Tibial artery (tissue), 4 donors: ENCODE results near the gene LRIG1.

Source experiments
- DNase-seq, 2 donors: peaks; one replicate each; pipeline ENCODE4 v3.0.0-alpha.2; 2019
- H3K27ac ChIP-seq, 2 donors: fragments of 200-600 bp; sonication (generic) in 1 of 2; 1 replicate in 1 of 2; 2 replicates in 1 of 2; pipeline ENCODE4 v1.5.1; 2018 to 2019; ENCODE audit warnings: mild to moderate bottlenecking in 1 of 2
- H3K27me3 ChIP-seq, 2 donors: fragments of 200-600 bp; sonication (generic) in 1 of 2; one replicate each; pipeline versions ENCODE4 v1.5.1 to v1.6.0; 2016 to 2019
- H3K36me3 ChIP-seq, 3 donors: fragments of 200-600 bp; sonication (generic) in 2 of 3; one replicate each; pipeline ENCODE4 v1.5.1; 2016 to 2019; ENCODE audit warnings: mild to moderate bottlenecking in 2 of 3
- H3K4me1 ChIP-seq, 4 donors: fragments of 200-600 bp; sonication (generic) in 2 of 4; 1 replicate in 3 of 4; 2 replicates in 1 of 4; pipeline ENCODE4 v1.5.1; 2016 to 2019
- H3K4me3 ChIP-seq, 2 donors: fragments of 200-600 bp; sonication (generic) in 1 of 2; 1 replicate in 1 of 2; 2 replicates in 1 of 2; pipeline ENCODE4 v1.5.1; 2018 to 2019; ENCODE audit warnings: mild to moderate bottlenecking in 2 of 2
- H3K9me3 ChIP-seq, 3 donors: fragments of 200-600 bp; sonication (generic) in 1 of 3; one replicate each; pipeline ENCODE4 v1.5.1; 2016 to 2019
- CTCF ChIP-seq, 2 experiments: fragments of 200-600 bp in 1 of 2; fragments of 450-650 bp in 1 of 2; IDR thresholded peaks; one replicate each; pipeline ENCODE4 v1.5.1; 2017 to 2019; ENCODE audit warnings: antibody characterized with exemption in 2 of 2, mild to moderate bottlenecking in 1 of 2, moderate library complexity in 1 of 2
- intact Hi-C: fragments of 100-400 bp; cut with DNase I; formaldehyde crosslinking; loops from one replicate; pipeline ENCODE4 v1.15.0; 2023; ENCODE audit warnings: low total_unique reads

The LRIG1 gene

GRCh38 chr3:66463730-66464511, 36.9 kb downstream of the LRIG1 start:
- peak overlapping the region; percentile 49 to 53 for H3K27ac ChIP-seq
- no peaks in the 10 kb centered on the region for H3K9me3 ChIP-seq
- H3K27me3 ChIP-seq, result no peaks in the 10 kb centered on the region
- peaks cover 0 to 75% (median 33%) of the 10 kb centered on the region in 4 donors for H3K4me1 ChIP-seq
- intact Hi-C loops, result no loop called here
- no peak for DNase-seq
- TF ChIP-seq CTCF (IDR thresholded peaks at IDR 0.05), result no peak
- H3K36me3 ChIP-seq, result peaks cover 0 to 27% (median 4%) of the 10 kb centered on the region in 3 donors
- H3K4me3 ChIP-seq, result no peak overlapping the region

GRCh38 chr3:66463054-66463631, 37.7 kb downstream of the LRIG1 start:
- no peak for DNase-seq
- intact Hi-C loops, result no loop called here
- Histone ChIP-seq H3K27ac (peak overlapping the region; percentile 49 to 53), H3K4me3 (no peak overlapping the region), H3K9me3 (no peaks in the 10 kb centered on the region), H3K27me3 (no peaks in the 10 kb centered on the region), H3K36me3 (peaks cover 0 to 33% (median 6%) of the 10 kb centered on the region in 3 donors), H3K4me1 (peaks cover 0 to 67% (median 29%) of the 10 kb centered on the region in 4 donors)
- TF ChIP-seq CTCF (IDR thresholded peaks at IDR 0.05), result no peak

- peak overlapping the region; percentile 71 to 82 for H3K27ac ChIP-seq
- no peak overlapping the region for H3K4me3 ChIP-seq
- TF ChIP-seq CTCF (IDR thresholded peaks at IDR 0.05), result no peak
- peaks cover 0 to 44% (median 10%) of the 10 kb centered on the region in 3 donors for H3K36me3 ChIP-seq
- no peaks in the 10 kb centered on the region for H3K9me3 ChIP-seq
- intact Hi-C loops, result no loop called here
- DNase-seq, result no peak
- H3K27me3 ChIP-seq, result no peaks in the 10 kb centered on the region
- H3K4me1 ChIP-seq, result peaks cover 0 to 63% (median 41%) of the 10 kb centered on the region in 4 donors
Observed at GRCh38 chr3:66457252-66457651, 43.6 kb downstream of the LRIG1 start.

- no peaks in the 10 kb centered on the region for H3K27me3 ChIP-seq
- no peak overlapping the region for H3K4me3 ChIP-seq
- TF ChIP-seq CTCF (IDR thresholded peaks at IDR 0.05), result no peak
- intact Hi-C loops, result no loop called here
- H3K9me3 ChIP-seq, result no peaks in the 10 kb centered on the region
- DNase-seq, result no peak
- peaks cover 0 to 65% (median 46%) of the 10 kb centered on the region in 4 donors for H3K4me1 ChIP-seq
- peak overlapping the region; percentile 71 to 82 for H3K27ac ChIP-seq
- H3K36me3 ChIP-seq, result peaks cover 0 to 39% (median 10%) of the 10 kb centered on the region in 3 donors
Observed at GRCh38 chr3:66456711-66457173, 44.1 kb downstream of the LRIG1 start.

- Histone ChIP-seq H3K27ac (peak overlapping the region; percentile 71 to 82), H3K27me3 (no peaks in the 10 kb centered on the region), H3K36me3 (peaks cover 0 to 23% (median 5%) of the 10 kb centered on the region in 3 donors), H3K4me1 (peaks cover 0 to 80% (median 64%) of the 10 kb centered on the region in 4 donors), H3K4me3 (no peak overlapping the region), H3K9me3 (no peaks in the 10 kb centered on the region)
- no peak for DNase-seq
- intact Hi-C loops, result loop anchor here (5.0 kb wide), 1 partner anchor 43 kb away; no protein-coding TSS in a partner anchor
- TF ChIP-seq CTCF (IDR thresholded peaks at IDR 0.05), result no peak
Observed at GRCh38 chr3:66454464-66454859, 46.4 kb downstream of the LRIG1 start.
